Heart left ventricle (tissue), 16 donors: ENCODE measurements around the gene ASAP2. TPM values are rescaled to one million over a fixed set of nuclear protein-coding genes. Genes with fewer than 3 reads are reported as not detected.

Source experiments
- ATAC-seq, 4 donors: fragments of 200-7000 bp; cut with Tn5 transposase; one replicate each; pipeline ENCODE4 v1.9.1; 2020 to 2022; ENCODE audit warnings: moderate library complexity in 4 of 4, mild to moderate bottlenecking in 3 of 4, moderate number of reproducible peaks in 1 of 4
- DNase-seq, 5 donors: peaks; one replicate each; pipeline ENCODE4 v3.0.0-alpha.2; 2020
- H3K27ac ChIP-seq, 12 donors: fragments of 200-600 bp; sonication (generic) in 4 of 12; one replicate each; pipeline versions ENCODE4 v1.5.0 to v1.8.0; 2016 to 2022; ENCODE audit warnings: mild to moderate bottlenecking in 2 of 12
- H3K27me3 ChIP-seq, 9 donors: fragments of 200-600 bp; sonication (generic) in 2 of 9; one replicate each; pipeline versions ENCODE4 v1.5.1 to v1.8.0; 2016 to 2022; ENCODE audit warnings: mild to moderate bottlenecking in 3 of 9
- H3K36me3 ChIP-seq, 9 donors: fragments of 200-600 bp; sonication (generic) in 2 of 9; one replicate each; pipeline versions ENCODE4 v1.5.0 to v1.8.0; 2018 to 2022; ENCODE audit warnings: mild to moderate bottlenecking in 2 of 9
- H3K4me1 ChIP-seq, 12 donors: fragments of 200-600 bp; sonication (generic) in 4 of 12; one replicate each; pipeline versions ENCODE4 v1.5.0 to v1.8.0; 2016 to 2022; ENCODE audit warnings: mild to moderate bottlenecking in 3 of 12
- H3K4me3 ChIP-seq, 12 donors: fragments of 200-600 bp; sonication (generic) in 4 of 12; one replicate each; pipeline versions ENCODE4 v1.5.0 to v1.8.0; 2017 to 2022; ENCODE audit warnings: mild to moderate bottlenecking in 9 of 12, moderate library complexity in 4 of 12
- H3K9me3 ChIP-seq, 12 donors: fragments of 200-600 bp; sonication (generic) in 4 of 12; one replicate each; pipeline versions ENCODE4 v1.5.0 to v1.8.0; 2016 to 2022; ENCODE audit warnings: mild to moderate bottlenecking in 1 of 12
- POLR2A ChIP-seq, 2 donors: fragments of 450-650 bp; IDR thresholded peaks; one replicate each; pipeline ENCODE4 v1.6.1; 2017; ENCODE audit warnings: antibody characterized with exemption in 2 of 2, mild to moderate bottlenecking in 2 of 2, moderate library complexity in 2 of 2
- WGBS, 4 donors: extraction: QIAGEN DNeasy Blood & Tissue Kit in 2 of 4; methylation state at CpG; one replicate each; pipeline versions ENCODE4 v1.1.5 to v1.1.7; 2013 to 2018; 5-methylcytosine and 5-hydroxymethylcytosine counted together
- intact Hi-C, 10 donors: fragments of 100-400 bp; cut with DNase I; formaldehyde crosslinking; loops; one replicate each; pipeline versions ENCODE4 v1.11.1 to v1.14.2; 2022
- polyA plus RNA-seq, 2 donors: library from polyadenylated mRNA; stranded (reverse); fragments of 200-250 nt; gene quantifications; one replicate each; pipeline ENCODE4 v1.2.3, GENCODE V29; 2013
- total RNA-seq, 9 donors: library from RNA; depleted of rRNA in 2 of 9; stranded (reverse); fragments of >200 nt in 2 of 9; fragmentation: NEBNext Ultra II Directional in 3 of 9; extraction: Animal tissue kit (Norgen Biotek cat#: 25700) in 3 of 9; gene quantifications; one replicate each; pipeline versions ENCODE4 v1.1.0 to v1.2.4, GENCODE V29; 2016 to 2023
- TF ChIP-seq, protein P1 (sequence below), 12 donors: fragments of 200-600 bp; sonication (generic) in 4 of 12; IDR thresholded peaks; one replicate each; pipeline versions ENCODE4 v1.5.0 to v1.8.0; 2018 to 2022; ENCODE audit warnings: antibody characterized with exemption in 12 of 12, mild to moderate bottlenecking in 5 of 12
- donor health status: ischemic (EF 13 %, LVEDD 7.1; RV severe dilation, severe dysfunction).
- donor health status: healthy with polysubstance abuse.
- donor health status: DM: no; HTN: yes; CAD: no.
- donor health status: DM: no; HTN: no; CAD: no.
- donor health status: ischemic (EF 25% LVEDD 6.9; RV normal size, moderate dysfunction).
- donor health status: ischemic (EF 25% LVEDD 5.7; RV mildly dilated, moderate dysfunction).
- donor health status: healthy.
- donor health status: DM: yes; HTN: yes; CAD: no.
- donor health status: ischemic (EF 35%, LVEDD 5.7; RV mildly dilated, moderate dysfunction).
- donor health status: nonischemic (EF 11% LVEDD 7.7; RV severe dilation, severe dysfunction).
- donor health status: DM: yes; HTN: yes; CAD: no.
- donor health status: PGD.
- donor health status: ischemic (EF 29% LVEDD 5.4; RV normal size, mild dysfunction).
- donor health status: nonischemic (EF 23%, LVEDD 6.1; RV moderate dilation, normal function).

ASAP2 gene
- total and polyA plus RNA-seq, 11 donors, result 6.7 to 17.0 (median 11.9) TPM

DNA sequence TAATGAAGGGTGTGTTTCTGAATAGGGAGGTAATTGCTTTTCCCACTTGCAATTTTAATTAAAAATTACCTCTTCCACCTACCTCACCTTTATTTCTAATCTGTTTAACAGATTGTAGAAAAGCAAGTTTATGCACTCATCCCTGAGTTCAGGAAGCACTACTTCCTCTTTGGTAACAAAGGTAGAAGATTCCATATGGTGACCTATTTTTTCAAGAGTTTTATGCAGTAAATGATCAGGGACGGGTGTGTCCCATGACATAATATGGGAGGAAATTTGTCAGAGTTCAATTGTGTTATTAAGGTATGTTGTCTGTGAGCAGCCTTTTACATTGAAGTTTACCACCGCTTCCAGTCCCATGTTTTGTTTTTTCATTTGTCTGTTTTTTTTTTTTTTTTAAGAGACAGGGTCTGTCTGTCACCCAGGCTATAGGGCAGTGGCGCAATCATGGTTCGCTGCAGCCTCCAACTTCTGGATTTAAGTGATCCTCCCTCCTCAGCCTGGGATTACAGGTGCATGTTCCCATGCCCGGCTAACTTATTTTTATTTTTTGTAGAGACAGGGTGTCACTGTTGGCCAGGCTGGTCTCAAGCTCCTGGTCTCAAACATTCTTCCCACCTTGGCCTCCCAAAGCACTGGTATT is 68.2 kb downstream of the ASAP2 start:
- Histone ChIP-seq H3K27ac (peak overlapping the region in 11 of 12 donors; percentile 17 to 71 (median 57)), H3K4me1 (peaks cover 4 to 51% (median 42%) of the 10 kb centered on the region in 12 donors), H3K4me3 (no peak overlapping the region), H3K36me3 (peaks cover 0 to 8% (median 0%) of the 10 kb centered on the region in 9 donors), H3K27me3 (no peaks in the 10 kb centered on the region), H3K9me3 (peaks cover 0 to 5% (median 0%) of the 10 kb centered on the region in 12 donors)
- ATAC-seq (peak in 1 of 4 donors; percentile 64), DNase-seq (no peak)
- no peak for TF ChIP-seq POLR2A (IDR thresholded peaks at IDR 0.05)
- TF ChIP-seq, protein P1, sequence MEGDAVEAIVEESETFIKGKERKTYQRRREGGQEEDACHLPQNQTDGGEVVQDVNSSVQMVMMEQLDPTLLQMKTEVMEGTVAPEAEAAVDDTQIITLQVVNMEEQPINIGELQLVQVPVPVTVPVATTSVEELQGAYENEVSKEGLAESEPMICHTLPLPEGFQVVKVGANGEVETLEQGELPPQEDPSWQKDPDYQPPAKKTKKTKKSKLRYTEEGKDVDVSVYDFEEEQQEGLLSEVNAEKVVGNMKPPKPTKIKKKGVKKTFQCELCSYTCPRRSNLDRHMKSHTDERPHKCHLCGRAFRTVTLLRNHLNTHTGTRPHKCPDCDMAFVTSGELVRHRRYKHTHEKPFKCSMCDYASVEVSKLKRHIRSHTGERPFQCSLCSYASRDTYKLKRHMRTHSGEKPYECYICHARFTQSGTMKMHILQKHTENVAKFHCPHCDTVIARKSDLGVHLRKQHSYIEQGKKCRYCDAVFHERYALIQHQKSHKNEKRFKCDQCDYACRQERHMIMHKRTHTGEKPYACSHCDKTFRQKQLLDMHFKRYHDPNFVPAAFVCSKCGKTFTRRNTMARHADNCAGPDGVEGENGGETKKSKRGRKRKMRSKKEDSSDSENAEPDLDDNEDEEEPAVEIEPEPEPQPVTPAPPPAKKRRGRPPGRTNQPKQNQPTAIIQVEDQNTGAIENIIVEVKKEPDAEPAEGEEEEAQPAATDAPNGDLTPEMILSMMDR (IDR thresholded peaks at IDR 0.05), result no peak
- 74 to 78% (median 76%) methylated on average over 5 of the region's 5 CpGs for WGBS, 4 donors
- intact Hi-C loops, result no loop called here

DNA sequence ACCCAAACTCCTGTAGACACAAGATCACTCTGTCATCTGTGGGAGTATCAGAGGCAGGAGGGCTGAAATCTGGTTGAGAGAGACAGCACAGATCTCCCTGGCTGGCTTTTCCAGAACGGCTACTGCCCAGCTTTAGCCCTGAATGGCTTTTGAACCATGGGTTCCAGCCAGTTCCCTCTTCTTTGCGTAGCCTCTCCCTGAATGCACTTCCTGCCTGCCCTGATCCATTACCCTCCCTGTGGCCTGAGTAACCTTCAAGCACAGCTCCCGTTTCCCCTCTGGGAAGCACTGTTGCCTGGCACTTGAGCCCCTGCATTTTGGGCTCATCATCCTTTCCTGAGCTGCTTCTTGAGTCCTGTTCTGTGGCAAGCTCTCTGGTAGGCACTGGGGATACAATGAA is 68.8 kb downstream of the ASAP2 start:
- Histone ChIP-seq H3K4me1 (peaks cover 4 to 51% (median 42%) of the 10 kb centered on the region in 12 donors), H3K27me3 (no peaks in the 10 kb centered on the region), H3K4me3 (no peak overlapping the region), H3K36me3 (peaks cover 0 to 11% (median 0%) of the 10 kb centered on the region in 9 donors), H3K9me3 (peaks cover 0 to 5% (median 0%) of the 10 kb centered on the region in 12 donors), H3K27ac (peak overlapping the region in 11 of 12 donors; percentile 17 to 71 (median 57))
- 43 to 58% (median 50%) methylated on average over 3 of the region's 3 CpGs for WGBS, 4 donors
- TF ChIP-seq POLR2A (IDR thresholded peaks at IDR 0.05), result no peak
- TF ChIP-seq, protein P1 (IDR thresholded peaks at IDR 0.05), result no peak
- intact Hi-C loops, result no loop called here
- ATAC-seq (peak in 3 of 4 donors; percentile 61 to 81 (median 65)), DNase-seq (no peak)

DNA sequence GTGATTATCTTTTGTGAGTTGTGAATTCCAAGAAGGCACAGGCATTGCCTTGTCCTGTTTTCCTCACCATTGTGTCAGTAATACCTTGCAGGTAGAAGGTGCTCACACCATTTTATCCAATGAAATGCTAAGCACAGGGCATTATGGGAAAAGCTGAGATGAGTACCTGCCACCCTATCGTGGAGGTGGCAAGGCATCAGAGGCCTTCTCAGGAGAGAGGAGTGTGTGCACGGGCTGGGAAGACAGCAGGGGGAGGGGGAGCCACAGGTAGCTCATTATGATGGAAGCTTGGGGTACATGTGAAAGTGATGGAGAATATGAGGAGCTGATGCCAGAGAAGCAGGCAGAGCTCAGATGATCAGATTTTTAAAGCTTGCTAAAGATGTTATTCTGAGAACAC is 69.5 kb downstream of the ASAP2 start:
- Histone ChIP-seq H3K27ac (peak overlapping the region in 7 of 12 donors; percentile 35 to 71 (median 61)), H3K4me1 (peaks cover 4 to 51% (median 42%) of the 10 kb centered on the region in 12 donors), H3K36me3 (peaks cover 0 to 16% (median 0%) of the 10 kb centered on the region in 9 donors), H3K4me3 (no peak overlapping the region), H3K27me3 (no peaks in the 10 kb centered on the region), H3K9me3 (peaks cover 0 to 5% (median 0%) of the 10 kb centered on the region in 12 donors)
- WGBS, 4 donors, result 73 to 97% (median 80%) methylated on average over 2 of the region's 2 CpGs
- ATAC-seq (no peak), DNase-seq (no peak)
- TF ChIP-seq, protein P1 (IDR thresholded peaks at IDR 0.05), result no peak
- no peak for TF ChIP-seq POLR2A (IDR thresholded peaks at IDR 0.05)
- intact Hi-C loops, result no loop called here

DNA sequence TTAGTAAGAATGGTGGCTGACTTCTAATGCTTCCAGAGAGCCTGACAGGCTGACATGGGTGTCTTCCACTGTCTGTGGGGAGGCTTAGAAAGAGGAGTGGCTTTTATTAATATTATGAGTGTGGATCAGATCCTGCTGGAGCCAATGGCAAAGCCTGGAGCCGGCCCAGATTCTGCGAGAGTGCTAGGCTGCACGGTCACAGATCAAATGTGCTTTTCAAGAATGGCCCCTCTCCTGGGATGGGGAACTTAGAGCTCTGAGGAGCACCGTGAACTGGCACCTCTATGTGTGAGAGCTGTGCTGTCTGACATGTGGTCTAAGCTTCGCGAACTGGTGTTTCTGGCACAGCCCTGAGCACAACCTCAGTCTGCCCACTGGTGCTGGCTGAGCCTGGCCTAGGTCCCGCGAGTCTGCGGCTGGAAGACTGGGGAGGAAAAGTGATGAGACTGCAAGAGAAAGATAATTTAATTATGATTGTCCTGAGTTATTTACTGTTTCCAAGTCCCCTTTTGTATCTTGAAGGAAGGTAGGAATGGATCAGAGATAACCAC is 70.4 kb downstream of the ASAP2 start:
- DNase-seq (no peak), ATAC-seq (no peak)
- Histone ChIP-seq H3K27me3 (no peaks in the 10 kb centered on the region), H3K9me3 (peaks cover 0 to 5% (median 0%) of the 10 kb centered on the region in 12 donors), H3K27ac (peak overlapping the region in 2 of 12 donors; percentile 12 to 37), H3K36me3 (peaks cover 0 to 17% (median 0%) of the 10 kb centered on the region in 9 donors), H3K4me3 (no peak overlapping the region), H3K4me1 (peaks cover 4 to 59% (median 44%) of the 10 kb centered on the region in 12 donors)
- TF ChIP-seq, protein P1 (IDR thresholded peaks at IDR 0.05), result no peak
- no peak for TF ChIP-seq POLR2A (IDR thresholded peaks at IDR 0.05)
- 68 to 79% (median 75%) methylated on average over 9 of the region's 9 CpGs for WGBS, 4 donors
- intact Hi-C loops, result no loop called here
